Testis (tissue), 2 donors: ENCODE measurements around the gene BMPR1B.

ENCODE experiments used
- POLR2A ChIP-seq: fragments of 450-650 bp; IDR thresholded peaks from one replicate; pipeline ENCODE4 v1.6.1; 2017; ENCODE audit warnings: antibody characterized with exemption, mild to moderate bottlenecking, moderate library complexity
- TF ChIP-seq, protein P1 (sequence below), 3 experiments: fragments of 450-650 bp in 2 of 3; fragments of 200-600 bp in 1 of 3; sonication (generic) in 1 of 3; IDR thresholded peaks; one replicate each; pipeline ENCODE4 v1.5.1; 2016 to 2019; ENCODE audit warnings: antibody characterized with exemption in 3 of 3, mild to moderate bottlenecking in 2 of 3, moderate library complexity in 1 of 3

- TF ChIP-seq, protein P1, sequence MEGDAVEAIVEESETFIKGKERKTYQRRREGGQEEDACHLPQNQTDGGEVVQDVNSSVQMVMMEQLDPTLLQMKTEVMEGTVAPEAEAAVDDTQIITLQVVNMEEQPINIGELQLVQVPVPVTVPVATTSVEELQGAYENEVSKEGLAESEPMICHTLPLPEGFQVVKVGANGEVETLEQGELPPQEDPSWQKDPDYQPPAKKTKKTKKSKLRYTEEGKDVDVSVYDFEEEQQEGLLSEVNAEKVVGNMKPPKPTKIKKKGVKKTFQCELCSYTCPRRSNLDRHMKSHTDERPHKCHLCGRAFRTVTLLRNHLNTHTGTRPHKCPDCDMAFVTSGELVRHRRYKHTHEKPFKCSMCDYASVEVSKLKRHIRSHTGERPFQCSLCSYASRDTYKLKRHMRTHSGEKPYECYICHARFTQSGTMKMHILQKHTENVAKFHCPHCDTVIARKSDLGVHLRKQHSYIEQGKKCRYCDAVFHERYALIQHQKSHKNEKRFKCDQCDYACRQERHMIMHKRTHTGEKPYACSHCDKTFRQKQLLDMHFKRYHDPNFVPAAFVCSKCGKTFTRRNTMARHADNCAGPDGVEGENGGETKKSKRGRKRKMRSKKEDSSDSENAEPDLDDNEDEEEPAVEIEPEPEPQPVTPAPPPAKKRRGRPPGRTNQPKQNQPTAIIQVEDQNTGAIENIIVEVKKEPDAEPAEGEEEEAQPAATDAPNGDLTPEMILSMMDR (IDR thresholded peaks at IDR 0.05): no peak
- TF ChIP-seq POLR2A: no peak
Observed at GRCh38 chr4:94887027-94887426, 129.3 kb downstream of the BMPR1B start.
